DOHH2 (cell line): Measurements from ENCODE around the gene RBFOX1.

Experiments used
- EZH2phosphoT487 ChIP-seq: fragments of 200-600 bp; sonication (generic); IDR thresholded peaks from 2 replicates; pipeline ENCODE4 v1.6.1; 2017; ENCODE audit warnings: borderline replicate concordance, mild to moderate bottlenecking, antibody characterized with exemption, low read length, moderate library complexity, mixed read lengths
- TF ChIP-seq, protein P1 (sequence below): fragments of 200-600 bp; sonication (generic); IDR thresholded peaks from one replicate; pipeline ENCODE4 v1.5.1; 2014; ENCODE audit warnings: antibody characterized with exemption, mild to moderate bottlenecking, low read depth, low read length; ENCODE audit not compliant: poor library complexity, severe bottlenecking

DNA sequence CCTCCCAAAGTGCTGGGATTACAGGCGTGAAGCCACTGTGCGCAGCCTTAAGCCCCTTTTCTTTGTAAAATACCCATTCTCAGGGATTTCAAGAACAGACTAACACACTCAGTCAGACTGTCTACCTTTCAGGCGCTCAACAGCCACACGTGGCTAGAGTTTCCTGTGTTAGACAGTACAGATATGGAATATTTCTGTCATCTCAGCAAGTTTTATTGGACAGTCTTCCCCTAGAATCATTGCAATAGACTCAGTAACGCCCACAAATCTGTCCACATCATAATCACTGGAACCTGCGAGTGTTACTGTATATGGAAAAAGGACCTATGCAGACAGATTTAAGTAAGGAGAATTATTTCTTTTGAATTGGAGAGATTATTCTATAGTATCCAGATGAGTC is 160.5 kb downstream of the RBFOX1 start:
- TF ChIP-seq, protein P1, sequence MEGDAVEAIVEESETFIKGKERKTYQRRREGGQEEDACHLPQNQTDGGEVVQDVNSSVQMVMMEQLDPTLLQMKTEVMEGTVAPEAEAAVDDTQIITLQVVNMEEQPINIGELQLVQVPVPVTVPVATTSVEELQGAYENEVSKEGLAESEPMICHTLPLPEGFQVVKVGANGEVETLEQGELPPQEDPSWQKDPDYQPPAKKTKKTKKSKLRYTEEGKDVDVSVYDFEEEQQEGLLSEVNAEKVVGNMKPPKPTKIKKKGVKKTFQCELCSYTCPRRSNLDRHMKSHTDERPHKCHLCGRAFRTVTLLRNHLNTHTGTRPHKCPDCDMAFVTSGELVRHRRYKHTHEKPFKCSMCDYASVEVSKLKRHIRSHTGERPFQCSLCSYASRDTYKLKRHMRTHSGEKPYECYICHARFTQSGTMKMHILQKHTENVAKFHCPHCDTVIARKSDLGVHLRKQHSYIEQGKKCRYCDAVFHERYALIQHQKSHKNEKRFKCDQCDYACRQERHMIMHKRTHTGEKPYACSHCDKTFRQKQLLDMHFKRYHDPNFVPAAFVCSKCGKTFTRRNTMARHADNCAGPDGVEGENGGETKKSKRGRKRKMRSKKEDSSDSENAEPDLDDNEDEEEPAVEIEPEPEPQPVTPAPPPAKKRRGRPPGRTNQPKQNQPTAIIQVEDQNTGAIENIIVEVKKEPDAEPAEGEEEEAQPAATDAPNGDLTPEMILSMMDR, result no peak
- no peak for TF ChIP-seq EZH2phosphoT487
